Suprapubic skin (tissue), 4 donors: ENCODE measurements around the gene HERC5. TPM values are rescaled to one million over a fixed set of nuclear protein-coding genes. Genes with fewer than 3 reads are reported as not detected.

Experiments used
- DNase-seq, 2 donors: peaks; one replicate each; pipeline ENCODE4 v3.0.0-alpha.2; 2019; ENCODE audit warnings: low spot score in 2 of 2
- H3K27ac ChIP-seq: fragments of 200-600 bp; sonication (generic); one replicate; pipeline ENCODE4 v1.5.1; 2019
- H3K27me3 ChIP-seq: fragments of 200-600 bp; sonication (generic); one replicate; pipeline ENCODE4 v1.5.1; 2019
- H3K36me3 ChIP-seq: fragments of 200-600 bp; sonication (generic); one replicate; pipeline ENCODE4 v1.5.1; 2019
- H3K4me1 ChIP-seq: fragments of 200-600 bp; sonication (generic); one replicate; pipeline ENCODE4 v1.5.1; 2019
- H3K4me3 ChIP-seq: fragments of 200-600 bp; sonication (generic); one replicate; pipeline ENCODE4 v1.5.1; 2019; ENCODE audit warnings: mild to moderate bottlenecking
- H3K9me3 ChIP-seq: fragments of 200-600 bp; sonication (generic); one replicate; pipeline ENCODE4 v1.5.1; 2019
- CTCF ChIP-seq, 2 donors: fragments of 200-600 bp in 1 of 2; fragments of 450-650 bp in 1 of 2; sonication (generic) in 1 of 2; IDR thresholded peaks; one replicate each; pipeline ENCODE4 v1.5.1; 2016 to 2019; ENCODE audit warnings: antibody characterized with exemption in 2 of 2, mild to moderate bottlenecking in 1 of 2, moderate library complexity in 1 of 2
- EP300 ChIP-seq: sonication (generic); formaldehyde crosslinking; IDR thresholded peaks from one replicate; pipeline ENCODE4 v1.6.1; 2017; ENCODE audit warnings: antibody characterized with exemption
- POLR2A ChIP-seq, 2 donors: fragments of 450-650 bp; IDR thresholded peaks; one replicate each; pipeline ENCODE4 v1.6.1; 2017; ENCODE audit warnings: antibody characterized with exemption in 2 of 2, mild to moderate bottlenecking in 2 of 2, moderate library complexity in 2 of 2
- POLR2AphosphoS5 ChIP-seq, 3 donors: sonication (generic); formaldehyde crosslinking; IDR thresholded peaks; one replicate each; pipeline ENCODE4 v1.6.1; 2017; ENCODE audit warnings: antibody characterized with exemption in 3 of 3
- WGBS: methylation state at CpG from one replicate; pipeline ENCODE4 v1.1.5; 2018; 5-methylcytosine and 5-hydroxymethylcytosine counted together
- total RNA-seq, 4 donors: library from RNA; depleted of rRNA; stranded (reverse); fragments of >200 nt; gene quantifications; one replicate each; pipeline ENCODE4 v1.1.0, GENCODE V29; 2016

Gene HERC5
- total RNA-seq, 4 donors from 2014 or later = 1.1 to 2.8 (median 1.8) TPM

- Histone ChIP-seq H3K27ac (no peak overlapping the region), H3K36me3 (peaks cover 33% of the 10 kb centered on the region), H3K4me1 (no peaks in the 10 kb centered on the region), H3K4me3 (no peak overlapping the region), H3K27me3 (no peaks in the 10 kb centered on the region), H3K9me3 (no peaks in the 10 kb centered on the region)
- TF ChIP-seq POLR2AphosphoS5 (IDR thresholded peaks at IDR 0.05) (no peak), EP300 (no peak), POLR2A (IDR thresholded peaks at IDR 0.05) (no peak), CTCF (IDR thresholded peaks at IDR 0.05) (no peak)
- 89% methylated on average over 4 of the region's 4 CpGs for WGBS
- DNase-seq = no peak
Observed at GRCh38 chr4:88414755-88415154, 42.2 kb upstream of the HERC5 start.

GRCh38 chr4:88415982-88416381 is 40.9 kb upstream of the HERC5 start:
- WGBS = 95% methylated on average over 2 of the region's 2 CpGs
- no peak overlapping the region for H3K4me3 ChIP-seq
- no peak for DNase-seq
- no peak for TF ChIP-seq POLR2A (IDR thresholded peaks at IDR 0.05)
- TF ChIP-seq CTCF (IDR thresholded peaks at IDR 0.05) = no peak
- no peak for TF ChIP-seq EP300
- TF ChIP-seq POLR2AphosphoS5 (IDR thresholded peaks at IDR 0.05) = no peak
- H3K9me3 ChIP-seq = no peaks in the 10 kb centered on the region
- no peak overlapping the region for H3K27ac ChIP-seq
- no peaks in the 10 kb centered on the region for H3K27me3 ChIP-seq
- H3K4me1 ChIP-seq = no peaks in the 10 kb centered on the region
- peaks cover 31% of the 10 kb centered on the region for H3K36me3 ChIP-seq

- Histone ChIP-seq H3K4me3 (no peak overlapping the region), H3K4me1 (no peaks in the 10 kb centered on the region), H3K9me3 (no peaks in the 10 kb centered on the region), H3K27ac (no peak overlapping the region), H3K27me3 (no peaks in the 10 kb centered on the region), H3K36me3 (peaks cover 20% of the 10 kb centered on the region)
- TF ChIP-seq CTCF (IDR thresholded peaks at IDR 0.05) = no peak
- TF ChIP-seq POLR2AphosphoS5 (IDR thresholded peaks at IDR 0.05) = no peak
- TF ChIP-seq POLR2A (IDR thresholded peaks at IDR 0.05) = no peak
- TF ChIP-seq EP300 = no peak
- DNase-seq = no peak
- 82% methylated on average over 3 of the region's 3 CpGs for WGBS
Observed at GRCh38 chr4:88418411-88418810, 38.5 kb upstream of the HERC5 start.

- Histone ChIP-seq H3K4me1 (no peaks in the 10 kb centered on the region), H3K4me3 (no peak overlapping the region), H3K27ac (no peak overlapping the region), H3K9me3 (no peaks in the 10 kb centered on the region), H3K36me3 (peaks cover 8% of the 10 kb centered on the region), H3K27me3 (no peaks in the 10 kb centered on the region)
- no peak for TF ChIP-seq EP300
- no peak for TF ChIP-seq POLR2A (IDR thresholded peaks at IDR 0.05)
- TF ChIP-seq POLR2AphosphoS5 (IDR thresholded peaks at IDR 0.05) = no peak
- no peak for TF ChIP-seq CTCF (IDR thresholded peaks at IDR 0.05)
- no peak for DNase-seq
- 88% methylated on average over 5 of the region's 5 CpGs for WGBS
Observed at GRCh38 chr4:88419874-88420273, 37.0 kb upstream of the HERC5 start.

- Histone ChIP-seq H3K4me3 (no peak overlapping the region), H3K27ac (no peak overlapping the region), H3K9me3 (no peaks in the 10 kb centered on the region), H3K4me1 (no peaks in the 10 kb centered on the region), H3K27me3 (no peaks in the 10 kb centered on the region), H3K36me3 (peaks cover 8% of the 10 kb centered on the region)
- 96% methylated on average over 1 of the region's 1 CpG for WGBS
- DNase-seq = no peak
- TF ChIP-seq CTCF (IDR thresholded peaks at IDR 0.05) = no peak
Observed at GRCh38 chr4:88420844-88421243, 36.1 kb upstream of the HERC5 start.
